SK-N-SH (cell line): ENCODE measurements around the gene APLP2. TPM values are rescaled to one million over a fixed set of nuclear protein-coding genes. Genes with fewer than 3 reads are reported as not detected.

Source experiments
- CTCF ChIA-PET: fragments of 300-600, 350-600 bp; formaldehyde crosslinking; extraction: SDS; loops from one replicate; lab custom pipeline; 2021; lab: Yijun Ruan, JAX
- POLR2A ChIA-PET: fragments of 350-600 bp; sonication (Branson Sonifier 250); formaldehyde crosslinking; extraction: SDS; loops from one replicate; lab custom pipeline; 2020; ENCODE audit warnings: antibody characterized with exemption, inconsistent platforms; lab: Yijun Ruan, JAX
- DNase-seq: peaks from one replicate; pipeline ENCODE4 v3.0.0; 2012
- H2AFZ ChIP-seq: fragments of 200-600 bp; sonication (generic); 2 replicates; pipeline ENCODE4 v1.8.1; 2016; ENCODE audit warnings: antibody characterized with exemption, mild to moderate bottlenecking, low read depth
- H3F3A ChIP-seq: fragments of 200-600 bp; sonication (generic); replicated peaks from 2 replicates; pipeline ENCODE3; 2016; ENCODE audit warnings: antibody characterized with exemption, mild to moderate bottlenecking; ENCODE audit not compliant: insufficient read depth
- H3K27ac ChIP-seq, 2 experiments: fragments of 200-500 bp in 1 of 2; fragments of 200-600 bp in 1 of 2; sonication (Bioruptor generic) in 1 of 2; sonication (generic), shearing (Covaris generic) in 1 of 2; 2 replicates each; pipeline versions ENCODE4 v1.5.1 to v1.6.1; 2014 to 2016; ENCODE audit warnings: low read depth in 2 of 2, inconsistent platforms in 1 of 2, low read length in 1 of 2, mild to moderate bottlenecking in 1 of 2, mixed read lengths in 1 of 2
- H3K27me3 ChIP-seq: fragments of 200-600 bp; sonication (generic), shearing (Covaris generic); 2 replicates; pipeline ENCODE4 v1.6.1; 2016; ENCODE audit warnings: mixed run types; ENCODE audit not compliant: insufficient read depth
- H3K36me3 ChIP-seq, 2 experiments: fragments of 200-500 bp in 1 of 2; fragments of 200-600 bp in 1 of 2; sonication (Bioruptor generic) in 1 of 2; sonication (generic) in 1 of 2; replicated peaks in 1 of 2; 2 replicates each; pipeline versions ENCODE3 to v1.5.1; 2014 to 2016; ENCODE audit warnings: low read length in 1 of 2, mild to moderate bottlenecking in 1 of 2; ENCODE audit not compliant: insufficient read depth in 2 of 2, control insufficient read depth in 1 of 2
- H3K4me1 ChIP-seq, 2 experiments: fragments of 200-500 bp in 1 of 2; fragments of 200-600 bp in 1 of 2; sonication (Bioruptor generic) in 1 of 2; sonication (generic), shearing (Covaris generic) in 1 of 2; 2 replicates each; pipeline versions ENCODE4 v1.5.1 to v1.6.1; 2014 to 2016; ENCODE audit warnings: low read depth in 1 of 2, low read length in 1 of 2, mixed run types in 1 of 2; ENCODE audit not compliant: insufficient read depth in 2 of 2, control insufficient read depth in 1 of 2
- H3K4me2 ChIP-seq: fragments of 200-600 bp; sonication (generic), shearing (Covaris generic); 2 replicates; pipeline ENCODE4 v1.6.1; 2017; ENCODE audit warnings: mixed run types
- H3K4me3 ChIP-seq, 2 experiments: fragments of 200-500 bp in 1 of 2; fragments of 200-600 bp in 1 of 2; sonication (Bioruptor generic) in 1 of 2; sonication (generic), shearing (Covaris generic) in 1 of 2; 2 replicates each; pipeline versions ENCODE4 v1.5.1 to v1.8.1; 2014 to 2016; ENCODE audit warnings: low read depth in 2 of 2, inconsistent platforms in 1 of 2, low read length in 1 of 2, mild to moderate bottlenecking in 1 of 2, mixed read lengths in 1 of 2, moderate library complexity in 1 of 2
- H3K79me2 ChIP-seq: fragments of 200-600 bp; sonication (generic); 2 replicates; pipeline ENCODE4 v1.8.1; 2017; ENCODE audit warnings: mild to moderate bottlenecking; ENCODE audit not compliant: insufficient read depth
- H3K9ac ChIP-seq: fragments of 200-600 bp; sonication (generic); 2 replicates; pipeline ENCODE4 v1.6.1; 2017; ENCODE audit warnings: mixed run types
- H3K9me2 ChIP-seq: fragments of 200-600 bp; sonication (generic); 2 replicates; pipeline ENCODE4 v1.6.1; 2017; ENCODE audit warnings: mixed run types
- H3K9me3 ChIP-seq: fragments of 200-600 bp; sonication (generic); 2 replicates; pipeline ENCODE4 v1.6.1; 2017; ENCODE audit warnings: mixed run types, mild to moderate bottlenecking, moderate library complexity
- H4K20me1 ChIP-seq: fragments of 200-600 bp; sonication (generic); 2 replicates; pipeline ENCODE4 v1.6.1; 2017; ENCODE audit warnings: mild to moderate bottlenecking, mixed run types; ENCODE audit not compliant: insufficient read depth
- CHD2 ChIP-seq: fragments of 150-350 bp; IDR thresholded peaks from 2 replicates; pipeline ENCODE4 v1.6.1; 2018; ENCODE audit warnings: low read length; ENCODE audit not compliant: partially characterized antibody
- FOSL2 ChIP-seq: IDR thresholded peaks from 2 replicates; pipeline ENCODE4 v1.4.0; 2012; ENCODE audit warnings: low read depth, mild to moderate bottlenecking, moderate library complexity, borderline replicate concordance
- FOXJ3 ChIP-seq: sonication (generic); formaldehyde crosslinking; IDR thresholded peaks from 2 replicates; pipeline ENCODE4 v1.5.1; 2020; ENCODE audit warnings: mild to moderate bottlenecking, missing genetic modification reagents
- FOXM1 ChIP-seq: IDR thresholded peaks from 2 replicates; pipeline ENCODE4 v1.4.0; 2012; ENCODE audit warnings: low read depth, mild to moderate bottlenecking
- GATA2 ChIP-seq: sonication (generic); formaldehyde crosslinking; IDR thresholded peaks from 2 replicates; pipeline ENCODE4 v1.5.0; 2020; ENCODE audit warnings: mild to moderate bottlenecking, missing genetic modification reagents
- JUND ChIP-seq: IDR thresholded peaks from 2 replicates; pipeline ENCODE4 v1.4.0; 2012
- MEF2A ChIP-seq: IDR thresholded peaks from 2 replicates; pipeline ENCODE4 v1.4.0; 2012; ENCODE audit warnings: low read depth, borderline replicate concordance
- RAD21 ChIP-seq: IDR thresholded peaks from 2 replicates; pipeline ENCODE4 v1.6.1; 2012; ENCODE audit warnings: mild to moderate bottlenecking, low read length
- RCOR1 ChIP-seq: fragments of 150-350 bp; IDR thresholded peaks from 2 replicates; pipeline ENCODE4 v1.6.1; 2017; ENCODE audit warnings: antibody characterized with exemption, low read length
- RXRA ChIP-seq: IDR thresholded peaks from 2 replicates; pipeline ENCODE4 v1.4.0; 2012; ENCODE audit warnings: low read depth, mild to moderate bottlenecking, borderline replicate concordance
- TAF1 ChIP-seq: IDR thresholded peaks from 2 replicates; pipeline ENCODE4 v1.6.1; 2012; ENCODE audit warnings: low read depth, mild to moderate bottlenecking, low read length, moderate library complexity, borderline replicate concordance
- TCF12 ChIP-seq: IDR thresholded peaks from 2 replicates; pipeline ENCODE4 v1.4.0; 2012
- USF2 ChIP-seq: fragments of 150-350 bp; IDR thresholded peaks from 2 replicates; pipeline ENCODE4 v1.6.1; 2017; ENCODE audit warnings: antibody characterized with exemption, low read length, low read depth, borderline replicate concordance
- ZBTB33 ChIP-seq: IDR thresholded peaks from 2 replicates; pipeline ENCODE4 v1.4.0; 2012; ENCODE audit warnings: low read depth, borderline replicate concordance
- WGBS: methylation state at CpG from one replicate; pipeline ENCODE4 v1.1.6; 2017; ENCODE audit warnings: low lambda C conversion rate; 5-methylcytosine and 5-hydroxymethylcytosine counted together
- polyA plus RNA-seq, 3 experiments: library from polyadenylated mRNA; depleted of rRNA; stranded (reverse); fragments of >200 nt; gene quantifications; 2 replicates each; pipeline ENCODE4 v1.2.3, GENCODE V29; 2012
- TF ChIP-seq, protein P1 (sequence below): IDR thresholded peaks from 2 replicates; pipeline ENCODE4 v1.6.1; 2012; ENCODE audit warnings: mild to moderate bottlenecking, low read depth, low read length, moderate library complexity
- TF ChIP-seq, protein P2 (sequence below): IDR thresholded peaks from 2 replicates; pipeline ENCODE4; 2012
- TF ChIP-seq, protein P3 (sequence below): IDR thresholded peaks from 2 replicates; pipeline ENCODE4 v1.4.0; 2012; ENCODE audit warnings: low read depth, borderline replicate concordance

The APLP2 gene
- polyA plus RNA-seq, 1 of the 3 experiments (the other 2 are of a cell fraction): 424 TPM

- TF ChIP-seq, protein P1, sequence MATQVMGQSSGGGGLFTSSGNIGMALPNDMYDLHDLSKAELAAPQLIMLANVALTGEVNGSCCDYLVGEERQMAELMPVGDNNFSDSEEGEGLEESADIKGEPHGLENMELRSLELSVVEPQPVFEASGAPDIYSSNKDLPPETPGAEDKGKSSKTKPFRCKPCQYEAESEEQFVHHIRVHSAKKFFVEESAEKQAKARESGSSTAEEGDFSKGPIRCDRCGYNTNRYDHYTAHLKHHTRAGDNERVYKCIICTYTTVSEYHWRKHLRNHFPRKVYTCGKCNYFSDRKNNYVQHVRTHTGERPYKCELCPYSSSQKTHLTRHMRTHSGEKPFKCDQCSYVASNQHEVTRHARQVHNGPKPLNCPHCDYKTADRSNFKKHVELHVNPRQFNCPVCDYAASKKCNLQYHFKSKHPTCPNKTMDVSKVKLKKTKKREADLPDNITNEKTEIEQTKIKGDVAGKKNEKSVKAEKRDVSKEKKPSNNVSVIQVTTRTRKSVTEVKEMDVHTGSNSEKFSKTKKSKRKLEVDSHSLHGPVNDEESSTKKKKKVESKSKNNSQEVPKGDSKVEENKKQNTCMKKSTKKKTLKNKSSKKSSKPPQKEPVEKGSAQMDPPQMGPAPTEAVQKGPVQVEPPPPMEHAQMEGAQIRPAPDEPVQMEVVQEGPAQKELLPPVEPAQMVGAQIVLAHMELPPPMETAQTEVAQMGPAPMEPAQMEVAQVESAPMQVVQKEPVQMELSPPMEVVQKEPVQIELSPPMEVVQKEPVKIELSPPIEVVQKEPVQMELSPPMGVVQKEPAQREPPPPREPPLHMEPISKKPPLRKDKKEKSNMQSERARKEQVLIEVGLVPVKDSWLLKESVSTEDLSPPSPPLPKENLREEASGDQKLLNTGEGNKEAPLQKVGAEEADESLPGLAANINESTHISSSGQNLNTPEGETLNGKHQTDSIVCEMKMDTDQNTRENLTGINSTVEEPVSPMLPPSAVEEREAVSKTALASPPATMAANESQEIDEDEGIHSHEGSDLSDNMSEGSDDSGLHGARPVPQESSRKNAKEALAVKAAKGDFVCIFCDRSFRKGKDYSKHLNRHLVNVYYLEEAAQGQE: no peak
- TF ChIP-seq FOSL2 (no peak), ZBTB33 (no peak), RCOR1 (no peak), GATA2 (no peak), JUND (no peak)
Measured at GRCh38 chr11:130164221-130164570, 94.5 kb downstream of the APLP2 start (continued).

GRCh38 chr11:130165601-130166456 lies 96.1 kb downstream of the APLP2 start:
- DNase-seq: no peak
- ChIA-PET POLR2A (no interaction called here), CTCF (interaction anchor here (0.6 to 1.0 kb wide), 3 partner anchors 16 to 33 kb away, joined by 3 read pairs; no protein-coding TSS in a partner anchor)
- Histone ChIP-seq H4K20me1 (no peaks in the 10 kb centered on the region), H3K27me3 (peaks cover 13% of the 10 kb centered on the region; the same call in 1 of the 2 replicates), H3K9me3 (no peaks in the 10 kb centered on the region), H3K9ac (no peak overlapping the region), H3K9me2 (no peaks in the 10 kb centered on the region), H3K4me2 (peak overlapping the region; percentile 16; the same call in 1 of the 2 replicates), H3K79me2 (no peaks in the 10 kb centered on the region), H3K27ac (no peak overlapping the region), H3F3A (no peaks in the 10 kb centered on the region), H3K4me3 (no peak overlapping the region), H3K36me3 (no peaks in the 10 kb centered on the region), H3K4me1 (peaks cover 3 to 6% of the 10 kb centered on the region in 2 experiments; a peak in 1 of 4 replicates), H2AFZ (no peak overlapping the region)
- TF ChIP-seq FOXM1 (no peak), USF2 (no peak), RAD21 (no peak), JUND (no peak), RXRA (no peak), TAF1 (no peak), FOXJ3 (CRISPR knock-in tag) (no peak), CHD2 (no peak), GATA2 (no peak), RCOR1 (no peak), MEF2A (no peak), ZBTB33 (no peak), TCF12 (no peak)
- TF ChIP-seq, protein P2, sequence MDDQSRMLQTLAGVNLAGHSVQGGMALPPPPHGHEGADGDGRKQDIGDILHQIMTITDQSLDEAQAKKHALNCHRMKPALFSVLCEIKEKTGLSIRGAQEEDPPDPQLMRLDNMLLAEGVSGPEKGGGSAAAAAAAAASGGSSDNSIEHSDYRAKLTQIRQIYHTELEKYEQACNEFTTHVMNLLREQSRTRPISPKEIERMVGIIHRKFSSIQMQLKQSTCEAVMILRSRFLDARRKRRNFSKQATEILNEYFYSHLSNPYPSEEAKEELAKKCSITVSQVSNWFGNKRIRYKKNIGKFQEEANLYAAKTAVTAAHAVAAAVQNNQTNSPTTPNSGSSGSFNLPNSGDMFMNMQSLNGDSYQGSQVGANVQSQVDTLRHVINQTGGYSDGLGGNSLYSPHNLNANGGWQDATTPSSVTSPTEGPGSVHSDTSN: no peak
- TF ChIP-seq, protein P3, sequence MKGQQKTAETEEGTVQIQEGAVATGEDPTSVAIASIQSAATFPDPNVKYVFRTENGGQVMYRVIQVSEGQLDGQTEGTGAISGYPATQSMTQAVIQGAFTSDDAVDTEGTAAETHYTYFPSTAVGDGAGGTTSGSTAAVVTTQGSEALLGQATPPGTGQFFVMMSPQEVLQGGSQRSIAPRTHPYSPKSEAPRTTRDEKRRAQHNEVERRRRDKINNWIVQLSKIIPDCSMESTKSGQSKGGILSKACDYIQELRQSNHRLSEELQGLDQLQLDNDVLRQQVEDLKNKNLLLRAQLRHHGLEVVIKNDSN: no peak
- WGBS: 71% methylated on average over 9 of the region's 9 CpGs
